Adrenal gland (tissue), 12 donors: ENCODE results near the gene GOLPH3. TPM values are rescaled to one million over a fixed set of nuclear protein-coding genes. Genes with fewer than 3 reads are reported as not detected.

Experiments used
- DNase-seq, 7 donors: peaks; one replicate each; pipeline ENCODE4 v3.0.0-alpha.2; 2019 to 2020
- H3K27ac ChIP-seq, 5 donors: fragments of 200-600 bp; sonication (generic) in 4 of 5; 1 replicate in 3 of 5; 2 replicates in 2 of 5; pipeline versions ENCODE4 v1.5.1 to v1.8.0; 2016 to 2020; ENCODE audit warnings: mild to moderate bottlenecking in 1 of 5
- H3K27me3 ChIP-seq: fragments of 200-600 bp; 2 replicates; pipeline ENCODE4 v1.8.0; 2021
- H3K36me3 ChIP-seq, 2 donors: fragments of 200-600 bp; replicated peaks in 1 of 2; 1 replicate in 1 of 2; 2 replicates in 1 of 2; pipeline versions ENCODE4 v1.5.1 to v1.8.0; 2018 to 2022
- H3K4me1 ChIP-seq, 2 donors: fragments of 200-600 bp; replicated peaks in 1 of 2; 1 replicate in 1 of 2; 2 replicates in 1 of 2; pipeline versions ENCODE4 v1.5.1 to v1.8.0; 2018 to 2021
- H3K4me3 ChIP-seq, 4 donors: fragments of 200-600 bp; sonication (generic) in 3 of 4; one replicate each; pipeline ENCODE4 v1.5.1; 2016 to 2018
- H3K9me3 ChIP-seq, 3 donors: fragments of 200-600 bp; sonication (generic) in 1 of 3; replicated peaks in 1 of 3; 1 replicate in 2 of 3; 2 replicates in 1 of 3; pipeline versions ENCODE4 v1.5.1 to v1.8.0; 2016 to 2021
- POLR2A ChIP-seq, 2 donors: fragments of 450-650 bp; IDR thresholded peaks; one replicate each; pipeline ENCODE4 v1.6.1; 2017; ENCODE audit warnings: antibody characterized with exemption in 2 of 2, mild to moderate bottlenecking in 2 of 2, moderate library complexity in 1 of 2
- WGBS, 4 donors: extraction: QIAGEN DNeasy Blood & Tissue Kit in 2 of 4; methylation state at CpG; one replicate each; pipeline versions ENCODE4 v1.1.5 to v1.1.7; 2013 to 2017; 5-methylcytosine and 5-hydroxymethylcytosine counted together
- intact Hi-C, 2 donors: fragments of 100-400 bp; cut with DNase I; formaldehyde crosslinking; loops; one replicate each; pipeline versions ENCODE4 v1.14.1 to v1.15.0; 2022 to 2023
- polyA plus RNA-seq, 3 donors: library from polyadenylated mRNA; stranded (reverse); fragments of 200-250 nt in 2 of 3; fragments of 350-450 nt in 1 of 3; fragmentation: Illumina TruSeq in 1 of 3; extraction: RNeasy Lipid Tissue Mini Kit (QIAGEN cat#74804) in 1 of 3; gene quantifications; one replicate each; pipeline ENCODE4 v1.2.3, GENCODE V29; 2013 to 2014
- total RNA-seq, 9 donors: library from RNA; depleted of rRNA in 4 of 9; stranded (reverse); fragments of >200 nt in 4 of 9; fragments of 120-200 nt in 1 of 9; fragmentation: NEBNext Ultra II Directional in 1 of 9; extraction: Animal tissue kit (Norgen Biotek cat#: 25700) in 1 of 9; gene quantifications; one replicate each; pipeline versions ENCODE4 v1.1.0 to v1.2.4, GENCODE V29; 2013 to 2023
- TF ChIP-seq, protein P1 (sequence below), 6 experiments: fragments of 450-650 bp in 4 of 6; fragments of 200-600 bp in 2 of 6; sonication (generic) in 1 of 6; IDR thresholded peaks; 1 replicate in 5 of 6; 2 replicates in 1 of 6; pipeline versions ENCODE4 v1.5.1 to v1.8.0; 2016 to 2021; ENCODE audit warnings: antibody characterized with exemption in 6 of 6, mild to moderate bottlenecking in 2 of 6, moderate library complexity in 1 of 6
- donor health status: healthy with polysubstance abuse.
- donor health status: Bipolar disorder and iron deficiency.
- donor health status: DM: yes; HTN: yes; CAD: no.
- donor health status: DM: no; HTN: no; CAD: no.
- donor health status: DM: no; HTN: no; CAD: no.
- donor health status: DM: yes; HTN: yes; CAD: no.

Gene GOLPH3
- total and polyA plus RNA-seq, 12 donors, result 27.8 to 206 (median 77.0) TPM

DNA sequence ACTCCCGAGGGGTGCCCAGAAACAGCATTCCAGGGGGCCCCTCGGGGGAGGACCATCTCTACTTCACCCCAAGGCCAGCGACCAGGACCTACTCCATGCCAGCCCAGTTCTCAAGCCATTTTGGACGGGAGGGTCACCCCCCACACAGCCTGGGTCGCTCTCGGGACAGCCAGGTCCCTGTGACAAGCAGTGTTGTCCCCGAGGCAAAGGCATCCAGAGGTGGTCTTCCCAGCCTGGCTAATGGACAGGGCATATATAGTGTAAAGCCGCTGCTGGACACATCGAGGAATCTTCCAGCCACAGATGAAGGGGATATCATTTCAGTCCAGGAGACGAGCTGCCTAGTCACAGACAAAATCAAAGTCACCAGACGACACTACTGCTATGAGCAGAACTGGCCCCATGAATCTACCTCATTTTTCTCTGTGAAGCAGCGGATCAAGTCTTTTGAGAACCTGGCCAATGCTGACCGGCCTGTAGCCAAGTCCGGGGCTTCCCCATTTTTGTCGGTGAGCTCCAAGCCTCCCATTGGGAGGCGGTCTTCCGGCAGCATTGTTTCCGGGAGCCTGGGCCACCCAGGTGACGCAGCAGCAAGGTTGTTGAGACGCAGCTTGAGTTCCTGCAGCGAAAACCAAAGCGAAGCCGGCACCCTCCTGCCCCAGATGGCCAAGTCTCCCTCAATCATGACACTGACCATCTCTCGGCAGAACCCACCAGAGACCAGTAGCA is 83.9 kb downstream of the GOLPH3 start:
- H3K27ac ChIP-seq, result no peak overlapping the region
- peak overlapping the region in 1 of 4 donors; percentile 5 for H3K4me3 ChIP-seq
- TF ChIP-seq, protein P1, sequence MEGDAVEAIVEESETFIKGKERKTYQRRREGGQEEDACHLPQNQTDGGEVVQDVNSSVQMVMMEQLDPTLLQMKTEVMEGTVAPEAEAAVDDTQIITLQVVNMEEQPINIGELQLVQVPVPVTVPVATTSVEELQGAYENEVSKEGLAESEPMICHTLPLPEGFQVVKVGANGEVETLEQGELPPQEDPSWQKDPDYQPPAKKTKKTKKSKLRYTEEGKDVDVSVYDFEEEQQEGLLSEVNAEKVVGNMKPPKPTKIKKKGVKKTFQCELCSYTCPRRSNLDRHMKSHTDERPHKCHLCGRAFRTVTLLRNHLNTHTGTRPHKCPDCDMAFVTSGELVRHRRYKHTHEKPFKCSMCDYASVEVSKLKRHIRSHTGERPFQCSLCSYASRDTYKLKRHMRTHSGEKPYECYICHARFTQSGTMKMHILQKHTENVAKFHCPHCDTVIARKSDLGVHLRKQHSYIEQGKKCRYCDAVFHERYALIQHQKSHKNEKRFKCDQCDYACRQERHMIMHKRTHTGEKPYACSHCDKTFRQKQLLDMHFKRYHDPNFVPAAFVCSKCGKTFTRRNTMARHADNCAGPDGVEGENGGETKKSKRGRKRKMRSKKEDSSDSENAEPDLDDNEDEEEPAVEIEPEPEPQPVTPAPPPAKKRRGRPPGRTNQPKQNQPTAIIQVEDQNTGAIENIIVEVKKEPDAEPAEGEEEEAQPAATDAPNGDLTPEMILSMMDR (IDR thresholded peaks at IDR 0.05), result no peak
- no peak for TF ChIP-seq POLR2A (IDR thresholded peaks at IDR 0.05)
- intact Hi-C loops, result loop anchor here in 1 of 2 donors (5.0 kb wide), 1 partner anchor 263 kb away; no protein-coding TSS in a partner anchor
- 88 to 93% (median 90%) methylated on average over 11 to 24 of the region's 24 CpGs for WGBS, 4 donors
- no peaks in the 10 kb centered on the region for H3K27me3 ChIP-seq
- peaks cover 0 to 5% of the 10 kb centered on the region in 2 donors for H3K4me1 ChIP-seq
- no peaks in the 10 kb centered on the region for H3K9me3 ChIP-seq
- no peak for DNase-seq
- no peaks in the 10 kb centered on the region for H3K36me3 ChIP-seq

- no peaks in the 10 kb centered on the region for H3K27me3 ChIP-seq
- no peaks in the 10 kb centered on the region for H3K36me3 ChIP-seq
- no peaks in the 10 kb centered on the region for H3K9me3 ChIP-seq
- H3K27ac ChIP-seq, result no peak overlapping the region
- 95 to 97% (median 96%) methylated on average over 15 to 30 of the region's 30 CpGs for WGBS, 4 donors
- TF ChIP-seq POLR2A (IDR thresholded peaks at IDR 0.05), result no peak
- TF ChIP-seq, protein P1 (IDR thresholded peaks at IDR 0.05), result no peak
- intact Hi-C loops, result loop anchor here in 1 of 2 donors (10.0 kb wide), 1 partner anchor 505 kb away; no protein-coding TSS in a partner anchor
- no peak overlapping the region for H3K4me3 ChIP-seq
- DNase-seq, result no peak
- peaks cover 0 to 5% of the 10 kb centered on the region in 2 donors for H3K4me1 ChIP-seq
Measured at GRCh38 chr5:32089146-32090000, 84.7 kb downstream of the GOLPH3 start.

GRCh38 chr5:32088214-32088613 is 85.9 kb downstream of the GOLPH3 start:
- Histone ChIP-seq H3K36me3 (no peaks in the 10 kb centered on the region), H3K27me3 (no peaks in the 10 kb centered on the region), H3K9me3 (no peaks in the 10 kb centered on the region), H3K4me3 (no peak overlapping the region), H3K27ac (no peak overlapping the region), H3K4me1 (peaks cover 0 to 4% of the 10 kb centered on the region in 2 donors)
- intact Hi-C loops, result loop anchor here in 1 of 2 donors (10.0 kb wide), 1 partner anchor 503 kb away; no protein-coding TSS in a partner anchor
- TF ChIP-seq POLR2A (IDR thresholded peaks at IDR 0.05), result no peak
- TF ChIP-seq, protein P1 (IDR thresholded peaks at IDR 0.05), result no peak
- WGBS, 4 donors, result 92 to 93% (median 92%) methylated on average over 11 to 12 of the region's 12 CpGs
- DNase-seq, result no peak
